GM18873 (cell line): ENCODE data around the gene POLR3GL.

Experiments used
- ATAC-seq: cut with Tn5 transposase; IDR thresholded peaks from one replicate; pipeline ENCODE4 v1.9.1; 2021; ENCODE audit warnings: mild to moderate bottlenecking, moderate library complexity, moderate number of reproducible peaks; ENCODE audit not compliant: unreplicated experiment, low FRiP score

The POLR3GL gene

GRCh38 chr1:145967288-145967687, 2.8 kb downstream of the POLR3GL start:
- ATAC-seq: no peak

- no peak for ATAC-seq
Measured at GRCh38 chr1:145972580-145972979, 8.1 kb downstream of the POLR3GL start.

- no peak for ATAC-seq
Measured at GRCh38 chr1:145974721-145975120, 10.2 kb downstream of the POLR3GL start.

GRCh38 chr1:145975216-145975615, 10.7 kb downstream of the POLR3GL start:
- ATAC-seq: no peak

DNA sequence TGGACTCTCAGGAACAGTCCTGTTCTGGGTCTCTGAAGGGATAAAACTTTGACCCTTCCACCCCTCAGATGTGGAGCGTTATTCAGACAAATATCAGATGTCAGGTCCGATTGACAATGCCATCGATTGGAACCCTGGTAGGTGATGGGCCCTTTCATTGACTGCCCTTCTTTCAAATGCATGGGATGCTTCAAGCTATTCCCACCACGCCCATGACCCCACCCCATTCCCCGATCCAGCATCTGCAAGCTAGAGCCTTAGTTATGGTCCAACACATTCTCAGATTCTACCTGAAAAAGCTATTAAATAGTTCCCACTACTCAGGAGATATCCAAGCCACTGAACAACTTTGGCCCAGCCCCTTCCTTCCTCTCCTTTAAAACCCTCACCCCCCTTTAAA, 12.5 kb downstream of the POLR3GL start:
- no peak for ATAC-seq

- ATAC-seq: peak; percentile 35
Measured at GRCh38 chr1:145977486-145978470, 13.3 kb downstream of the POLR3GL start.

DNA sequence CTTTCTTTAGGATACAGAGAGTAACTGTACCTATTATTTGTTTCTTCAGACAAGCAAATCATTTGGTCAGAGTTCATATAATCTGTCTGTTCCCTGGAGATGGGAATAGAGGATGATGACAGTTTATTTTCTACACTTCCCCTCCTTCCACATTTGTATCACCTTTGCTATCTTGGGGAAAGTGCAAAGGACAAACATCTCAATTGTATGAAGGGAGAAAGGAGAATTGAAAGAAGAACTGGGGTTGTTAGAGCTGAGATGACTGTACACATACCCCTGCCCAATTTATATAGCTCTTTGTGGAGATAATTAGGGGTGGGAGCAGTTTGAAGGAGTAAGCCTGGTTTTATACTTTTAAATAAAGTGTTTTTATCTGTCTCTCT, 14.0 kb downstream of the POLR3GL start:
- no peak for ATAC-seq

DNA sequence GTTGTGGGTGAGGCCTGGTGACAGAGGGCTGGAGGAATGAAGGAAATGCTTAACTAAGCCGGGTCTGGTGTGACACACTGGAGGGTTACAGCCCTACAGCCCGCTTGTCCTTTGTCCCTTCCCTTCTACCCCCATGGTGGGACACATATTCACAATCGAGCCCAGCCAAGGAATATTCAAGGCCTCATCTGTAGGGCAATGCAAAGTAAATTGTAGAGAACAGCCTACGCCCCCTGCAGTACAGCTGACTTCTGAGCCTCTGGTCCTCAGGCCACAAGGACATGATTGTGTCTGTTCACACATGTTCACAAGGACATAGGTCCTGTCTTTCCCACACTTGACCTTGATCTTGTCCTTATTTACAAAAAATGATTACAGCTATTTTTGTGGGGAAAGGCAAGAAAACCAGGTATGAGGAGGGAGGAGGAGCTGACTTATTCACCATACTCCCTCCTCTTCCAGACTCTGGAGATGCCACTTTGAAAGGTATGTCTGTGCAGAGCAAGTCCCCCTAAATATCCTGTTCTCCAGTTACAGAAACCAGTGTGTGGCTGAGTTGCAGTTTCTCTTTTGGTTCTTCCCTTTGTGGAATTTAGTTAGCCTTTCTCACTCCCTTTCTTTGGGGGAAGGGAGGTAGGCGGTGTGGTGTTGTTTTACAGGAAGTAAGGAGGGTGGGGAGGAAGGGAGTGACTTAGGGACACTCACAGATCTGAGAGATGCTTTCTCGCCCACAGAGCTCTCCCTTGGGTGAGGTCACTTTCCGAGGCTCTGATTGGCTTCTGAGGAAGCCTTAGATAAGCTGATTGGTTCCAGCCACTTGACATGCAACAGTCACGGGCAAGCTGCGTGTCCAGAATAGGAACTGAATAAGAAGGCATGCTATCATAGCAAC, 14.6 kb downstream of the POLR3GL start:
- ATAC-seq: peak; percentile 74

- no peak for ATAC-seq
Measured at GRCh38 chr1:145979746-145980456, 15.4 kb downstream of the POLR3GL start.

DNA sequence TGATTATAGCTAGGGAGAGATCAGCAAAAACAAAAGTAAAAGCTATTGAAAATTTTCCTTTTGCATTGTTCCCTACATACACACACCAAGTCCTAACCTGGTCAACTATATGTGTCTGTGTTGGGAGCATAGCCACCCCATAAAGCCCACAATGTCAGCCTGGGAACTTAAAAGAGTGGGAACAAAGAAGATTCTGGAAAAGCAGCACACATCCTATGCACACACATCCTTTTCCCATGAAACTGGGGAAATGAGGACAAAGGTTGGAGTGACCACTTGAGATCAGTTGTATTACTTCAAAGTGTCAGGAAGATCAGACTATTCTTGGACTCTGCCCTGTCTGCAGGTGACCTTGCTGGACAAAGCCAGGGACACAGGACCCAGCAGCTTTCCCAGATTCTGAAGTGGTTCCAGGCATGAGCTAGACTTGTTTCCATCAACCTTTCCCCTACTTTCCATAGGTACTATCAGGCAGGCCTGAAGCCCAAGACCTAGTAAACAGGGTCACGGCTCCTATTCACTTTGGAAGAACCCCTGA, 16.0 kb downstream of the POLR3GL start:
- no peak for ATAC-seq

DNA sequence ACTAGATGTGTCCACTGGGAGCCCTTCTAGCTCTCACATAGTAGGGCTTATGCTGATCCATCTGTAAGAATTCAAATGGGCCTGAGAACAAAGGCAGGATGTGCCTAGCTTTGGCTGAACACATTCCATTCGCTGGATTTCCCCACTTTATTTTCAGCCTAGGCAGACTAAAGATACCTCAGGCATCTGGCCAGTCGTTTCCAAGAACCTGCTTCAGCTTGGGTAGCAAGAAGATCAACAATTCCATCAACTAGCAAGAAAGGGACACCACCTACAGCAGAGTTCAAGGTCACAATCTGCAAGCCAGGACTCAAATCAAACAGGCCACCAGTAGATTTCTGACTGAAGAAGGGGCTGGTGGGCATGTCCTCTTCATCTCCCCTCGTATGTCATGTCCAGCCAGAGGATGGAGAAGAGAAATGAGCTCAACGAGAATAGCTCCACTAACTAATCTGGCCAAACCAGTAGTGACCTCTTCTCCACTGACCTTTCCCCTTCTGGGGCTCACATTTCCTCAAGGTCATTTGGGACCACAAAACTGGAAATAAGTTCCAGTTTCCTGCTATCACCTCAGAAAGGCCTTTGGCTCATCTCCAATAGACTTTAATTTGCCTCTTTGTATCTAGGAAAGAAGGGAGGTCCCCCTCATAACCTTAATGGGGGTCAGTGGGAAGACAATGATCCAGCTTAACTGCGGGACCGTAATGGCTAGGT, 17.7 kb downstream of the POLR3GL start:
- no peak for ATAC-seq

DNA sequence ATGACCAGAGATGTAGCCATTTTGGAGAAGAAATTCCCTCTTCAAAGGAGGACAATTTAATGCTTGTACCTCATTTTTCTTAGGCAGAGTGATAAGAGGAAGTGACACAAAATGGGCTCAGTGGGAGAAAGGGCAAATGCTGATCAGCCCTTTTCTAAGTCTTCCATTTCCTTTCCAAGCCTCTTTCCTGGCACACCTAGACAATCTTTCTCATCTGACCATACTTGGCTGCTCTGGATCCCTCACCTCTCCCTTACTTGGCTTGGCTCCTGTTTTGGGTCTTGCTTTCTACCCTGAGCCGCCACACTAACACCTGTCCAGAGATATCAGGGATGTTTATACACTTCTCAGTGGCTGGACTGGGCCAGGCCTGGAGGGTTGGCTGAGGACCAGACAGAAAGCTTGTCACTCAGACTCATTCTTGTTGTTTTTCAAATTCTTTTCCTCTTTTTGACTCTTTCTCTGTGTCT, 18.8 kb downstream of the POLR3GL start:
- no peak for ATAC-seq

DNA sequence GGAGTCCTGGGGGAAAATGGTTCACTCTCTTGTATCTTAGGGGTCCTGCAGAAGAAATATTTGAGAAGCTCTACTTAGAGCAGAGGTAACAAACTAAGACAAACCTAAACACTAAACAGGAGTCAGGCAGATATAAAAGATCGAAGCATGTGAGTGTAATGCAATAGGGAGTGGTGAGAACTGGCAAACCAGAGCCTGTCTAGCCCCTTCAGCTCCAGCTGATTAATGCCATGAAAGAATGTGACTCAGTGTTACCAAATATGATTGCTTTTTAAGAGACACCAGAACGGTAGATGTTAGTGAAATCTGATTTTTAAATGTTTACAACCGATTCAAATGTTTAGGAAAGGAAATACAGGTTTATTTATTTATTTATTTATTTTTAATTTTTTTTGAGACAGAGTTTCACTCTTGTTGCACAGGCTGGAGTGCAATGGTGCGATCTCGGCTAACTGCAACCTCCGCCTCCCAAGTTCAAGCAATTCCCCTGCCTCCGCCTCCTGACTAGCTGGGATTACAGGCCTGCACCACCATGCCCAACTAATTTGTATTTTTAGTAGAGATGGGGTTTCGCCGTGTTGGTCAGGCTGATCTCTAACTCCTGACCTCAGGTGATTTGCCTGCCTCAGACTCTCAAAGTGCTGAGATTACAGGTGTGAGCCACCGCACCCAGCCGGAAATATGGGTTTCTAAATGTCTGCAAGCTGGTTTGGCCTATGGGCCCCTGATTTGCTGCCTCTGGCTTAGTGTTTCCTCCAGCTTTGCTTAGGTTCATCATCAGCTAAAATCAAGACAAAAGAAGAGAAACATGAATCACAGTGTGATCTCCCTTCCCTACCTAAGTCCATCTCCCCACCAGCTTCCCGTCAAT, 19.7 kb downstream of the POLR3GL start:
- no peak for ATAC-seq

GRCh38 chr1:145985129-145985501, 20.6 kb downstream of the POLR3GL start:
- no peak for ATAC-seq

DNA sequence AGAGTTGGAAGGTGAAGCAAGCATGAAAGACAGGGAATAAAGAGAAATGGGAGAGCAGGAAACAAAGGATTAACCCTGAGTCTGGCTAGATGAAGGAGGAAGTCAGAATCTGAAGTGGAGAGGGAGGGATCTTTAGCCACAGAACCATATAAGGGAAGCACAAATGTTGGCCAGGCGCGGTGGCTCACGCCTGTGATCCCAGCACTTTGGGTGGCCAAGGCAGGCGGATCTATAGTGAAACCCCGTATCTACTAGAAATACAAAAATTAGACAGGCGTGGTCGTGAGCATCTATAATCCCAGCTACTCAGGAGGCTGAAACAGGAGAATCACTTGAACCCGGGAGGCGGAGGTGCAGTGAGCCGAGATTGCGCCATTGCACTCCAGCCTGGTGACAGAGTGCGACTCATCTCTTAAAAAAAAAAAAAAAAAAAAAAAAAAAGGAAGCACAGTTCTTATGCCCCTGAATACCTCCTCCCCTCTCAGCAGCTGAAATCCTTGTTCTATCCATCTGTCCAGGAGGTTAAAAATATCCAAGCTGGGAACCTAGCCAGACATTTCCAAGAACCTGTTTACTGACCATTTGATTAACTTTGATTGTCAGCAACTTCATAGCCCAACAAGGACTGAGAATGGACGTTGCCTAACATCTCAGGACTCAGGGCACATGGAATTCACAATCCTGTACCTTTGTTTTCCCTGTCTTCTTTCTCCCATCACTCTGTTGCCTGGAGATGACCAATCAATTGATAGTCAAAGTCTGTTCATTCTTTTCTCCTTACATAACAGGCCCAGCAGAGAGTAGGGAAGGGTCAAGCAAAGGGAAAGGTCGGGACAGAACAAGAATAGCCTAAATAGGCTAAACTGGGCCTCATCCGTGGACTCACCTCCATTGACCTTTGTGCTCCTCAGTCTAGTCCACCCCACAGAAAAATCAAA, 21.3 kb downstream of the POLR3GL start:
- no peak for ATAC-seq

- no peak for ATAC-seq
Measured at GRCh38 chr1:145986551-145986950, 22.1 kb downstream of the POLR3GL start.

- ATAC-seq: no peak
Measured at GRCh38 chr1:145987926-145988325, 23.4 kb downstream of the POLR3GL start.

DNA sequence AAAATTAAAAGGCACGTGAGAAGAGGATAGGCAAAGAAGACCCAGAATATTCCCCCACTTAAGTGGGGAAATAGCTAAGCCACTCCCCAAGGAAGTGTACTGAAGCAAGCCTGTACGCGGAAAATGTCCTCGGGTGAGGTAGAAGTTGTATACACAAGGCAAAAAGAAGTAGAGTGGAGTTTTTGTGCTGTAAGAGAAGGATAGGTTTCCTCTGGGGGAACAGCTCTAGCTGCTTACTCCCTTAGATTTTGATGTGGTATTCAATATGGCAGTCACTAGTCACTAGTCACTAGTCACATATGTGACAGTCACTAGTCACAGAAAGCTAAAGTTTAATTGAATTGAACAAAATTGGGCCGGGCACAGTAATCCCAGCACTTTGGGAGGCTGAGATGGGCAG, 24.3 kb downstream of the POLR3GL start:
- no peak for ATAC-seq
